LoVo (cell line): ENCODE results near the gene BEST1.

Source experiments
- DNase-seq: peaks from one replicate; pipeline ENCODE4 v3.0.0-alpha.2; 2016; ENCODE audit warnings: low spot score

The BEST1 gene

DNA sequence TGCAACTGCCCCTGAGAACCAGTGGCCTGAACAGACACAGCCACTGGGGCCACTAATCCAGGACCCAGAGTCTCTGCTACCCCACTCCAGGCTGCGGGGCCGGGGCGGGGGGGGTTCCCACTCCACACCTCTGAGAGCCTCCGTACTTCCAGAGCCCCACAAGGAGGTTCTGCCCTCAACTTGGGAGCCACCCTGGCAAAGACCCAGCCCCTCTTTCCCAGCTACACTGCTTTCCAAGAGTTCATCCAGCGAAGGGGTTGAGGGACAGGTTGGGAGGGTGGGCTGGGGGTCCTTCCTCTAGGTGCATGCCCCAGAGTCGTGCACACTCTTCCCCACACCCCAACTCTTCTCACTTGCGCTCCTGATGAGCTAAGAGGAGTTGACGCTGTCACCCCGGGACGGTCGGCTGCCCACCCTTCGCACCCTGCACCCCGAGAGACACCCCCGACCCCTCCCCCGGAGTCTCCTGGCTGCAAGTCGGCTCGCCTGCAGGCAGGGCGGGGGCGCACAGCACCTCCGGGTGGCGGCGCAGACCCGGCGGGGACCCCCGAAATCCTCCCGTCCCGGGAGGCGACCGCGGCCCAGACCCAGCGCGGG lies 33.3 kb upstream of the BEST1 start:
- no peak for DNase-seq

DNA sequence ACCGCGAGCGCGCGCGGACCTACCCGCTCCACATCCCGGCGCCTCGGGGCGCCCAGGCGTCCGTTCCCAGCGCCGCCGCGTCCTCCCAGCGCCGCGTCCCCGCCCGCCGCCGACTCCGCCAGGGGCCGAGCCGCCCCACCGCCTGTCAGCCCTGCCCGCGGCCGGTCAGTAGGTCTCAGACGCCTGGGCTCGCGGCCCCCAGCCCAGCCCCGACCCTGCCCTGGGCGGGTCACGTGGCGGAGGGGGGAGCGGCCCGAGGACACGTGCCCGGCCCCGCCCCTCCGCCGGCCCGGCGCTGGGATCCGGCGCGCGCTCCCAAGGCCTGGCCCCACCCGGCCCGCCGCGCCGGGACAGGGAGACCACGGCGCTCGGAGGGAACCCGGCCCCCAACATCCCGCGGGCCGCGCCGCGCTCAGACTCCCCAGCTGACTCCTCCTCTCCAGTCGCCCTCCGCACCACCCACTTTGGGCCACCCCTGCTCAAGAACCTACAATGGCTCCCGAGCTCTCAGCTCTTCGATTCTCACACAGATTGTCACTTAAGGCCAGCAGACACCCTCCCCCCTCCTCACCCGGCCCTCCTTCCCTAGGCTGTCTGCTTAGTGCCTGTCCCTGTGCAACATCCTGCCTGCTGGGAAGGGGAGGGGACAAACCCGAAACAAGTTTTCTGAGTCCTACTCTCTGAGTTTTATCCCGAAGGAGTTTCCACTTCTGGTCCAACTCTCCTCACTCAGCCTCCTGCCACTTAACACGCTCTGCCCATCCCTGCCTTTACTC lies 32.6 kb upstream of the BEST1 start, which contains the start of gene RAB3IL1:
TSS of gene RAB3IL1 (minus strand) at position 233 of the 776 bp plus-strand sequence. CDS start at position 34, 199 bp downstream.
- peak; percentile 58 for DNase-seq

DNA sequence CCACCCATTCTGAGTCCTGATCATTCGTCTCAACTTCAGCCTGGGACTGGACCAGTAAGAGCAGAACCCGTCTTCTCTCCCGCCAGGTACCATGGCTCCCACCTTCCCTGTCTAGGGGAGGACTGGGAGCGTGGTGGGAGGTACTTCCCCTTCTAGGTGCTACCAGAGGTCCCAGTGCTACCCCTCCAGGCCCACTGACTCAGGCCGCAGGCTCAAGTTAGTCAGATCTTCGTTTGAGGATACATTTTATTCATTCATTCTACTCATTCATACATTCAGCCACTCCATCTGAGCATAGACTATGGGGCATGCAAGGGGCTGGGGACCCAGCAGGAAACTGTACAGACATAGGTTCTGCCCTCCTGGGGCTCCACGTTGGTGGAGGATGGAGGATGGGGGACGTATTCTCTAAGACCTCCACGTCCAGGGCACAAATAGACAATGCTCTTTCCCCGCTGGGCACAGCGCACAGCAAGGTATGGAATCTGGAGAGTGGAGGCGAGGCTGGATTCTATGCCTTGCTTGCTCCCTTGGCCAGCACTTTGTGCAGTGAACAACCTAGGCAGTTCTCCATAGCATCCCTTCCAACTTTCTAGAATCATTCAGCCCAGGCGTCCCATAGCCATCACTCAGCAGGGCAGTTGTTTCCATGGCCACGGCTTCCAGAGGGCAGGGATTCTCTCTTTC lies 31.8 kb upstream of the BEST1 start:
- DNase-seq = no peak

DNA sequence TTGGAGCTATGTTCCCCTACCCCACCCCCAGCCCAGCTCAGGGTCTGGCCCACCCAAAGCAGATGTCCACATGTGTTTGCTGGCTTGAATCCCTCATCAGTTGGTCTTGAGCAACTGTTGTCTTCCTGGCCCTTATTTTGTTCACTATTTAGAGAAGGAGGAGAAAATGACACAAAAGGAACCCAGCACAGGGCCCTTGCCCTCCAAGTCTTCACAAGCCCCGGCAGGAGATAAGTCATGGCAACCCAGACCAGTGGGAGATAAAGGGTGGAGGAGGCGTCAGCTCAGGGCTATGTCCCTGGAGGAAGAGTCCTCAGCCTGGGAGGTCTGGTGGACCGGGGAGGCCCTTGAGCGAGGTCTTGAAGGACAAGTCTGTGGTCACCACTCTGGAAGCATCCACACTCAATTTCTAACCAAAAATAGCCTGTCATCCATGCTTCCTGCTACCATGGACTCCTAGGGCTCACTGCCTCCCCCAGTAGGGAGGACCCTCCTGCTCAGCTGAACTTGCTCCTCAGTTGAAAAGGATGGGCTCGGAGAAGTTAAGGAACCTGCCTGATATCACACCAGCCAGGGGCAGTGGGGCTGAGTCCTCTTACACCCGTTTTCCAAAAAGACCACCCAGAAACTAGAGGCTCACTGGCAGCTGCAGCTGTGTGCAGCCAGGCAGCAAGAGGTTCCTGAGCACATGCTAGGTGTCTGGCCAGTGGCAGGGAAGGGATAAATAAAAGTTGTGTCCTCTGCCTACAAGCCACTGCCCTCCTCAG lies 31.0 kb upstream of the BEST1 start:
- no peak for DNase-seq

DNA sequence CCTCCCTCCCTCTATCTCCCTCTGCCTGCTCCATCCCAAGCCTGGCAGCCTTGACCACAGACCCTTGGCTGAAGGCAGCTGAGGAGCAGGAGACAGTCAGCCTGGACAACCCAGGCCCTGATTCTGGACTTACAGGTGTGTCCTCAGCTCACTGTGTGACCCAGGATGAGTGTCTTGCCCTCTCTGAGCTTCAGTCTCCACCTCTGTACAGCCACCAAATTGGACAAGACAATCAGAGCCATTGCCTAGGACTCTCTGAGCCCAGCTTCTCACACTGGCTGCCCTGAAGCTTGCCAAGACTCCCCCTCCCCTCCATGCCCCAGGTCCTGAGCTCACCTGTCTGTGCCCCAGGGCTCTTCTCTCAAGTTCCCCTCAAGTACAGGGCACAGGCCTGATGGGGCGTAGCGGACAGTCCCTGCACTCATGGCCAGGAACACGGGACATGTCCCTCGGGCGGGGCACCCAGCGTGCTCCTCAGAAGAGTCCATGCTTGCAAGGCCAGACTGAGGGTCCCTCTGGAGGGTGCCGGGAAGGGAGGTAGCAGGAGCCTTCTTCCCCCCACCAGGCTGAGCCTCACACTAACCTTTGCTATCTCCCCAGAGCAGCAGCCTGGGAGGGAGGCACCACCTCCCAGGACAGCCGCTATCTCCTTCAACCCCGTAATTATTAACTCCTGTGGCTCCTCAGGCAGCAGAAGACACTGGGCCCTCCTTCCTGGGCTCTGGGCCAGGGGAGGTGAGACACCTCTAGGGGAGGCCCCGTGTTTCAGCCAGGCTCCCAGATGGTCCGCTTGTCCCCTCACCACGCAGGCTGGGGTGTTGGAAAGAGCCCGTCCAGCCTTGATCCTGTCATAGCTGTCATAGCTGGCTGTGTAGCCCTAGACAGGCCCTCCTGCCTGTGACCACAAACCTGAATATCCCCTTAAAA lies 30.2 kb upstream of the BEST1 start:
- DNase-seq = no peak

DNA sequence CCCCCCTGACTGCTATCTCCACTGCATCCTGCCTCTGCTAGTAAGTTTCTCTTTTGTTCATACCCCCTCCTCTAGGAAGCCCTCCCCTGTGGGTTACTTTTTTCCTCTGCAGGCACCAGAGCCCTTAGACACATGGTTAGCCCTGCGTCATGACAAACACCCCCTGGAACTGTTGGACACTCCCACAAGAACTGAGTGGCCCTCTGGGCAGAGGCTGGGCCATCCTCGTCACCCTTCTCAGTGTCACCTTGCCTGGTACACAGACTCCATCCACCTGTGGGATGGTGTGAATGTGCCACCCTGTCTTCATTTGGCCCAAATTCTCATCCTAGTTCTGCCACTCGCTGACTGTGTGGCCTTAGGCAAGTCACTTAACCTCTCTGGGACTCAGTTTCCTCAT lies 28.7 kb upstream of the BEST1 start:
- DNase-seq = no peak

DNA sequence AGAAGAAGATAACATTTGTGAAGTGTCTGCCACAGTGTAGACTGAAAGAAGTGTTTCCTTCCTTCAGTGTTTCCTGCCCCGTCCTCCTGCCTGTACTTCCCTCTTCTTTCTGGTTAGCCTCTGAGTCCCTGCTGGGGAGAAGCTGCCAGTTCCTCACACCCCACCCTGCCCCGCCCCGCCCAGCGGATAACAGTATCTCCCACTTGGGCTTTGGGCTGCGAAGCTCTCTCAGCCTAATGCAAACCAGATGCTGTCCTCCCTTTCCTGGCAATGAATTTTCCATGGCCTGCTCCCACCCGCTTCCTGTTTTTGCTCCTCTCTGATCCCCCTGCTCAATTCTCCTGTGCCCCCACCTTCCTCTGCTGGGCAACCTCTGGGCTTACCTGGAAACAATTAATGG lies 27.6 kb upstream of the BEST1 start:
- no peak for DNase-seq

DNA sequence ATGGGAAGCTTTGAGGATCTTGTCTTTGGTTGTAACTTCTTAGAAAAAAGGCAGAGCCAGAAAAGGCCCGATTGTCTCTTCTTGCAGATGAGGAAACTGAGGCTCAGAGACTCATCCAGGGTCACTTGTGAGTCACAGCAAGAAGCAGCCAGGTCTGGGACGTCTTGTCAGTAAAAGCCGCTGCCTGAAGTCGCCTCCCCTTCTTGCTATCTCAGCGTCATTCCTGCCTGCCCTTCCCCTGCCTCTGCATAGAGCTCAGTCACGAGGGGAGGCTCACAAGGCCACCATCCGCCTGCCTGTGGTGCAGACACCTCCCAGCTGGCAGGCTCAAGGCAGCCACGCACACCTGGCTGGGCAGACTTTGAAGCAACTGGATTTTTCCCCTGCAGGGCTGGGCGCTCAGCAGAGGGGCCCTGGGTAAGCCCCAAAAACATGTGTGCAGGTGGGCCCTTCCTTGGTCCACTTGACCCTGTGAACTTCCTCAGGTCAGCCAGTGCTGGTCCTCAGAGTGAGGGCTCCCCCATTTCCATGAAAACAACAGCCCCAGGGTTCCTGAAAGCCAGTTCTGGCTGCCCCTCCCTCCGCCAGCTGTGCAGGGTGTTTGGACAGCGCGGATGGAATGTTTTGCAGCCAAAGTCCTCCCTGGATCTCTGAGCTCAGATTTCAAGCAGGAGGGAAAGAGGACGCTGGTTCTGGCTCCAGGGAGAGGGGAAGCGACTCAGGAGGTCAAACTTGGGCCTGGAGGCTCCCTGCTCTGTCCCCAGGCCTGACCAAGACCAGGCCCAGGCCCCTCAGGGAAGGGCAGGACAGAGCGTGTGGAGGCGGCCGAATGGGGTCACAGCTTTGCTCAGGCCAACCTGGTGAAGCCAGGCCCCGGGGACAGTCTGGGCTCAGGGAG lies 26.7 kb upstream of the BEST1 start:
- no peak for DNase-seq

DNA sequence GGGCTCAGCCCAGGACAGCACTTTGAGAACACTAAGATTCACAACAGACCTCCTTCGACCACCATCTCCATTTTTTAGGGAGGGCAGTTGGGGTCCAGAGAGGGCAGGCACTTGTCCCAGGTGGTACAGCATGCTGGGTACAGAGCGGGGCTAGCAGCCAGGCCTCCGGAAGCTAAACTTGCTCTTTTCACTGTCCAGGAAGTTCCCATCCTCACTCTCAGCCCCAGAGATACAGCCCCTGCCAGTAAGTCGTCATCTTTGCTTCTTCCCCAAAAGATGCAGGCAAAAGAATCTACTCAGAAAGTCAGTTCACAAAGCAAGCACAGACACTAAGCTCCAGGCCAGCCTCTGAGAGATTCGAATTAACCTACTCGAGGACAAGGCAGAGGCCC lies 26.1 kb upstream of the BEST1 start:
- DNase-seq = no peak

DNA sequence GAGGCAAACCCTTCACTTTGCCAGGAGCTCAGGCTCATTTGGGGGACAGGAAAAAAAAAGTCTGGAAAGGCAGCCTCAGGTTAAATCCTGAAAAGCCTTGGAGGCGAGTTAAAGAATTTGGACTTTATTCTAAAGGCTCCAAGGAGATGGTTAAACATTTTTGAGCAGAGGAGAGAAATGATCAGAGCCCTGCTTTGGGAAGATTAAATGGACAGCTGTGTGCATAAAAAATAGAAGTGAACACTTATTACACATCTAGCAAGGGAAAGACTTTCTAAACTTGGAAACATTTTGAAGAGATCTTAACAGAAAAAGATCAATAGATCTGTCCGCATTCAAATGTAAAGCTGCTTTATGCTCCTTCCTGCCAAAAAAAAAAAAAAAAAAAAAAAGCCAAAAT lies 24.4 kb upstream of the BEST1 start:
- no peak for DNase-seq

DNA sequence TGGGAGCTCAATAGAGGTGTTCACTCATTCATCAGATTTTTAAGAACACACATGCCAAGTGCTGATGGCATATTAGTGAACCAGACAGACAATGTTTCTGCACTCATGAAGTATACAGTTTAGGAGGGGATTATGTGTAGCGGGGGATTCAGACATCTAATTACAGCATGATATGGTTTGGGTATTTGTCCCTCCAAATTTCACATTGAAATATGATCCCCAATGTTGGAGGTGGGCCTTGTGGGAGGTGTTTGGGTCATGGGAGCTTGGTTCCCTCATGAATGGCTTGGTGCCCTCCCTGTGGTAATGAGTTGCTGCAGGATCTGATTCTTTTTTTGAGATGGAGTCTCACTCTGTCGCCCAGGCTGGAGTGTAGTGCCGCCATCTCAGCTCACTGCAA lies 23.9 kb upstream of the BEST1 start:
- no peak for DNase-seq

DNA sequence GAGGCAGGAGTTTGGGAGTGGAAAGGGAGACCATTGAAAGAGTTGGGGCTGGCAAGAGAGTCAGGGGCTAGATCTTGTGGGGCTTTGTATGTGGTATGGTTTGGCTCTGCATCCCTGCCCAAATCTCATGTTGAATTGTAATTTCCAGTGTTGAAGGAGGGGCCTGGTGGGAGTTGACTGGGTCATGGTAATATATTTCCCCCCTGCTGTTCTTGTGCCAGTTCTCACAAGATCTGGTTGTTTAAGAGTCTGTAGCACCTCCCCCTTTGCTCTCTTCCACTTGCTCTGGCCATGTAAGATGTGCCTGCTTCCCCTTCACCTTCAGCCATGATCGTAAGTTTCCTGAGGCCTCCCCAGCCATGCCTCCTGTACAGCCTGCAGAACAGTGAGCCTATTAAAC lies 22.6 kb upstream of the BEST1 start:
- DNase-seq = no peak

DNA sequence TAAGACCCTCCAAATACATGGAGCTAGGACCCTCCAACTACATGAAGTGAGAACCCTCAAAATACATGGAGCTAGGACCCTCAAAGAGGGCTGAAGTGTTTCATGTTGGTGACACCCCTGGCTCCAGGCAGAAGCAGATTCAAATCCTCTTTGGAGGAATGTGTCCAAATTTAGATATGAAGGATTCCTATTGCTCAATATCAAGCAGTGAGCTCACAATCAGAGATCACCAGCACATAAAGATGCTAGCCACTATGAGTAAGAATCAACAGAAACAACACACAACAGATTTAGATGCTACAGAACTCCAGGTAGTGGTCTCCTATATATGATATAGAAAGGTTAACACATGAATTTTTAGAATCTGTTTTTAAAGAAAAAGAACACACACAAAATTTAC lies 21.5 kb upstream of the BEST1 start:
- DNase-seq = no peak

DNA sequence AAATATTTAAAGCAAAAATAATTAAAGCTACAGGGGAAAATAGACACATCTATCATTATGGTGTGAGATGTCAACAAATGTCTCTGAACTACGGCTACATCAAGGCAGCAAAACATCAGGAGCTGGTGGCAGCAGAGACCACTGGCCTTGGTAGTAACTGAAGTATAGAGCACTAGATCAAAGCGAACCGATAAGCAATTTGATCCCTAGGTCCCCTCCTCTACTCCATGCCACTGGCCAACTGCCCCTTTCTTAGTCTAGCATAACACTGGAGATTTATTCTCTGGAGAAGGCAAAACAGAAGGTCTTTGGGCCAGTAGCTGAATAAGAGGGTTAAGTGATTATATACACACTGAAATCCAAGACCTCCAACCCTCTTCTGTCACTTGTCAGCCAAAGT lies 19.2 kb upstream of the BEST1 start:
- DNase-seq = no peak

DNA sequence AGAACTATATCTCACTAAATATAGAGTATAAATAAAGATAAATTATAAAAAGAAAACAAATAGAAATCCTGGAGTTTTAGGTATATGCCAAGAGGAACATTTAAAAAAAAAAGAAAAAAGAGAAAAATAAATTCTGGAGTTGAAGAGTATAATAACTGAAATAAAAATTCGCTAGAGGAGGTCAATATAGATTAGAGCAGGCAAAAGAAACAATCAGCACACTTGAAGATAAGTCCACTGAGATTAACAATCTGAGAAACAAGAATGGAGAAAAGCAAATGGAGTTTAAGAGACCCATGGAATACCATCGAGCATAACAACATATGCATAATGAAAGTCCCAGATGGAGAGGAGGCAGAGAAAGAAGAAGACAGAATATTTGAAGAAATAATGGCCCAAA lies 14.3 kb upstream of the BEST1 start:
- no peak for DNase-seq

DNA sequence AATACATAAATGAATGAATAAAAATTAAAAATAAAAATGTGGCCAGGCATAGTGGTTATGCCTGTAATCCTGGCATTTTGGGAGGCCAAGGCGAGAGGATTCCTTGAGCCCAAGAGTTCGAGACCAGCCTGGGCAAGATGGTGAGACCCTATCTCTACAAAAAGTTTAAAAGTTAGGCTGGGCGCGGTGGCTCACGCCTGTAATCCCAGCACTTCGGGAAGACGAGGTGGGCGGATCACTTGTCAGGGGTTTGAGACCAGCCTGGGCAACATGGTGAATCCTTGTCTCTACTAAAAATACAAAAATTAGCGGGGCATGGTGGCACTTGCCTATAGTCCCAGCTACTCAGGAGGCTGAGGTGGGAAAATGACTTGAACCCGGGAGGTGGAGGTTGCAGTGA lies 9.7 kb upstream of the BEST1 start:
- DNase-seq = no peak

DNA sequence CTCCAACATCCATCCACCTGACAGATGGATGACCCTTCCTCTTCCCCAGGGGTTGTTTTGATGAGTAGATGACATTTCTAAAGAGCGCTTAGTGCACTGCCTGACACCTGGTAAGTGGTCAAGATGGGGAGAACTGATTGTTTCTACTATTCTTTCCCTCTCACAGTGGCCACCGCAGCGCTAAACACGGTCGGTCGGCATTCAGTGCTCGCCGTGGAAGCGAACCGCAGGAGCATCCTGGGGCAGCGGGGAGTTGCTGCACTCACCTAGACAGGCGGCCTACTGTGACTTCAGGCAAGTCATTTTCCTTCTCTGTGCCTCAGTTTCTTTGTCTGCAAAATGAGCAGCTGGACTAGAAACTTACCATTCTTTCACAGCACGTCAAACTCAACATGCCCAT lies 5.0 kb upstream of the BEST1 start:
- DNase-seq = no peak

DNA sequence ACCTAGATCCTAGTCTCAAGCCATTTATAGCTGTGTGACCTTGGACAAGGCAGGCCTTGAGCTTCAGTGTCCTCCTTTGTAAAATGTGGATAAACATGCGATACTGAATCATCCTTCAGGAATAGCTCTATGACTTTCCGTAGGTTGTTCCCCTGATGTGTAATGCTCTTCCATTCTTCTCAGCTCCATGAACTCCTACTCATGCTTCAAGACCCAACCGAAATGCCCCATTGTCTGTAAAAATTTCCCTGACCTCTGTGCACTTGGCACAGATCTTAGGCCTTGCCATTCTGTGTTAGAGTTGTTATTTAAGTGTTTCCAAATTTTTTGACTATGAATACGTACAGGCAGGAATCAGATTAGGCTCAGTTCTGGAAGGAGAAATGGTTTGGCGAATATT lies 3.3 kb upstream of the BEST1 start:
- DNase-seq = no peak

DNA sequence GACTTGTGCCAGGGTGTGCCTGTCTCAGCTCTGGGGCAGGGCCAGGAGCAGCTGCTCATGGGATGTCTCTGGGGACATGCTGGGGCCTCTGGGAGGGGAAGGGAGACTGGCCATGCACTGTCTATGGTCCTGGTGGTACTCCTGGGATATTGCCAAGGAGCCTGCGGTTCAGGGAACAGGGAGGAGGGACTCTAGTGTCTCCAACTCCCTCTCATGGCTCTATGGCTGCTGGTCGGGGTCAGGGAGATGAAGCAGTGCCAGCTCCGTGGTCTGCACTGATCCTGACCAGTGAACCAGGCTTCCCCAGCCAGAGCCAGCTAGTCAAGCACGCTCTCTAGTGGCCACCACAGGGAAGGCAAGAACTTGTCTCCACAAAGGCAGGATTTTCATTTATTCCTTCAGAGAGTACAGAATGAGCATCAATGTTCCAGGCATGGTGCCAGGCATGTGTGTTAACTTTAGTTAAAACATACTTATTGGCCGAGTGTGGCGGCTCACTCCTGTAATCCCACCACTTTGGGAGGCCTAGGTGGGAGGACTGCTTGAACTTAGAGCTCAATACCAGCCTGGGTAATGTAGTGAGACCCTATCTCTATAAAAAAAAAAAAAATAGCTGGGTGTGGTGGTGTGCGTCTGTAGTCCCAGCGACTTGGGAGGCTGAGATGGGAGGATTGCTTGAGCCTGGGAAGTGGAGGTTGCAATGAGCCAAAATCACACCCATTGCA lies 2.5 kb upstream of the BEST1 start:
- peak; percentile 83 for DNase-seq

DNA sequence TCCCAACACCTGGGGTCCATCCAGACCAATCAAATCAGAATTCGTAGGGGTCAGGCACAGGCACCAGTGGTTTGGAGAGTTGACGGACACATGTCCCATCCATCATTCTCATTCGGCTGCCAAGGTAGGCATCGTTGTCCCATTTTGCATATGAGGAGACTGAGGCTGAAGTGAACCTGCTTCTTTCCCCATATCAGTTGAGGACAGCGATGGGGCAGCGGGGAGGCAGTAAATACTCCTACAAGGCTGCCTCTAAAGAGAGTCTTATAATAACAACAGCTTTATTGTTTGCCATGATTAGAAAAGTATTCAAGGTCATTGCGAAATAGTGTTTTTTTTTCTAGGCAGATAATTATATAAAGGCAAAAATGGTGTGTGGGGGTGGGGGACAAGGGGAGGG lies 1.6 kb upstream of the BEST1 start:
- no peak for DNase-seq
